ENCODE results near the gene ARHGAP42. TPM values are rescaled to one million over a fixed set of nuclear protein-coding genes. Genes with fewer than 3 reads are reported as not detected.

Gene ARHGAP42
- total and polyA plus RNA-seq, 2 of the 13 experiments (the other 11 are each of a cell fraction or from before 2014, with no cell fraction given): 2.5 to 4.3 TPM

- FAIRE-seq: no peak
- H3K79me2 ChIP-seq (ENCODE audit: insufficient read depth, low read length): no peaks in the 10 kb centered on the region
- H3K4me1 ChIP-seq (ENCODE audit: insufficient read depth, low read length): peaks cover 16% of the 10 kb centered on the region
- H2AFZ ChIP-seq (ENCODE audit: low read length): no peak overlapping the region
- H3K27ac ChIP-seq (ENCODE audit: extremely low read length, insufficient read depth, low read length): no peak overlapping the region
- DNase-seq (ENCODE audit: low spot score): peak; percentile 27
- no peak overlapping the region for H3K9ac ChIP-seq (ENCODE audit: insufficient read depth, low read depth, low read length)
- WGBS (ENCODE audit: low lambda C conversion rate): 40% methylated on average over 5 of the region's 5 CpGs
- peak; percentile 80 for ATAC-seq
- no peaks in the 10 kb centered on the region for H3K27me3 ChIP-seq (ENCODE audit: control insufficient read depth in 1 of 2, insufficient read depth in 2 of 2, low read length in 2 of 2)
- H3K4me3 ChIP-seq (replicated peaks in 1 of 3; ENCODE audit: insufficient read depth in 1 of 3, low read depth in 2 of 3, low read length in 3 of 3): no peak overlapping the region
- in situ Hi-C loops (cut with HindIII; ENCODE audit: extremely low pct_ligation_motif_present, low pct_unique_long_range_greater_than_20kb): no loop called here
- no peaks in the 10 kb centered on the region for H3K9me3 ChIP-seq (ENCODE audit: low read length)
- H3K4me2 ChIP-seq (ENCODE audit: low read depth, low read length): no peak overlapping the region
- no peak for TF ChIP-seq TMF1 (CRISPR knock-in tag; IDR thresholded peaks at IDR 0.05; ENCODE audit: low read depth)
- TF ChIP-seq TEAD3 (CRISPR knock-in tag; optimal IDR thresholded peaks at IDR 0.05; ENCODE audit: borderline replicate concordance): peak; percentile 29
- TF ChIP-seq HDAC2 (CRISPR knock-in tag; IDR thresholded peaks at IDR 0.05): no peak
- ChIA-PET POLR2A (interaction anchor here (1.1 kb wide), 1 partner anchor 9 kb away, joined by 3 read pairs; no protein-coding TSS in a partner anchor), CTCF (ENCODE audit: low intra/inter-chr PET ratio, low total read pairs) (no interaction called here)
- no peaks in the 10 kb centered on the region for H3K36me3 ChIP-seq (replicated peaks in 1 of 2; ENCODE audit: control insufficient read depth in 1 of 2, insufficient read depth in 2 of 2, low read length in 2 of 2)
- BruUV-seq (replicated peaks): no TSS peak
- intact Hi-C loops (cut with micrococcal nuclease; ENCODE audit: unreplicated experiment): no loop called here
- H4K20me1 ChIP-seq (ENCODE audit: insufficient read depth, low read length): no peaks in the 10 kb centered on the region
Observed at GRCh38 chr11:100785148-100785983, 98.3 kb downstream of the ARHGAP42 start.

GRCh38 chr11:100788561-100789295 lies 101.6 kb downstream of the ARHGAP42 start:
- CTCF ChIA-PET (ENCODE audit: low intra/inter-chr PET ratio, low total read pairs): no interaction called here
- H3K4me1 ChIP-seq (ENCODE audit: insufficient read depth, low read length): peaks cover 16% of the 10 kb centered on the region
- no peak overlapping the region for H3K27ac ChIP-seq (ENCODE audit: extremely low read length, insufficient read depth, low read length)

More at GRCh38 chr11:100788561-100789295, 101.6 kb downstream of the ARHGAP42 start:
- no peak for TF ChIP-seq ZNF563 (CRISPR knock-in tag; IDR thresholded peaks at IDR 0.05)
- TF ChIP-seq MAFF (IDR thresholded peaks at IDR 0.05; ENCODE audit: low read depth, low read length): peak; percentile 85
- TF ChIP-seq MAFK (conservative IDR thresholded peaks at IDR 0.05 in 1 of 2, IDR thresholded peaks at IDR 0.05 in 1 of 2; ENCODE audit: low read length in 2 of 2): peak; percentile 74 to 92
- BruUV-seq (replicated peaks): no TSS peak
- H2AFZ ChIP-seq (ENCODE audit: low read length): no peak overlapping the region
- H3K4me2 ChIP-seq (ENCODE audit: low read depth, low read length): no peak overlapping the region
- H3K79me2 ChIP-seq (ENCODE audit: insufficient read depth, low read length): no peaks in the 10 kb centered on the region
- no peaks in the 10 kb centered on the region for H3K36me3 ChIP-seq (replicated peaks in 1 of 2; ENCODE audit: control insufficient read depth in 1 of 2, insufficient read depth in 2 of 2, low read length in 2 of 2)
- DNase-seq (ENCODE audit: low spot score): no peak
- H3K27me3 ChIP-seq (ENCODE audit: control insufficient read depth in 1 of 2, insufficient read depth in 2 of 2, low read length in 2 of 2): no peaks in the 10 kb centered on the region
- H3K9ac ChIP-seq (ENCODE audit: insufficient read depth, low read depth, low read length): no peak overlapping the region
- no peaks in the 10 kb centered on the region for H4K20me1 ChIP-seq (ENCODE audit: insufficient read depth, low read length)
- H3K9me3 ChIP-seq (ENCODE audit: low read length): no peaks in the 10 kb centered on the region
- no peak overlapping the region for H3K4me3 ChIP-seq (replicated peaks in 1 of 3; ENCODE audit: insufficient read depth in 1 of 3, low read depth in 2 of 3, low read length in 3 of 3)
- no peak for ATAC-seq
- 90% methylated on average over 1 of the region's 1 CpG for WGBS (ENCODE audit: low lambda C conversion rate)
- intact Hi-C loops (cut with micrococcal nuclease; ENCODE audit: unreplicated experiment) (no loop called here), in situ Hi-C loops (cut with HindIII; ENCODE audit: extremely low pct_ligation_motif_present, low pct_unique_long_range_greater_than_20kb) (no loop called here)
- POLR2A ChIA-PET: no interaction called here
- FAIRE-seq: no peak

Measured in HepG2 (cell line).